Femur (tissue), 1 donor: ENCODE data around the gene KLKB1.

Experiments
- DNase-seq: peaks from one replicate; pipeline ENCODE4 v3.0.0-alpha.2; 2017

The KLKB1 gene

GRCh38 chr4:186227221-186227620 lies at the start of gene KLKB1:
TSS of gene KLKB1 (plus strand) at chr4:186227507. CDS start at chr4:186228196, 689 bp downstream.
- no peak for DNase-seq

- DNase-seq, result no peak
These were observed 39.2 kb upstream of the KLKB1 start for GRCh38 chr4:186188107-186188506.

- DNase-seq, result no peak
These were observed 37.7 kb upstream of the KLKB1 start for GRCh38 chr4:186189656-186190055.

GRCh38 chr4:186190581-186191199 lies 36.6 kb upstream of the KLKB1 start:
- no peak for DNase-seq

- DNase-seq, result peak; percentile 82
These were observed 35.9 kb upstream of the KLKB1 start, which contains the start of gene CYP4V2 for GRCh38 chr4:186191200-186192065. TSS of gene CYP4V2 (plus strand) at chr4:186191567. CDS start at chr4:186191824, 257 bp downstream.

GRCh38 chr4:186192066-186192612 lies 35.2 kb upstream of the KLKB1 start:
- peak; percentile 45 for DNase-seq

- DNase-seq, result no peak
These were observed 33.5 kb upstream of the KLKB1 start for GRCh38 chr4:186193851-186194250.

GRCh38 chr4:186196063-186196462 lies 31.2 kb upstream of the KLKB1 start:
- DNase-seq, result no peak

GRCh38 chr4:186200516-186200915 lies 26.8 kb upstream of the KLKB1 start:
- DNase-seq, result no peak

GRCh38 chr4:186201010-186201409 lies 26.3 kb upstream of the KLKB1 start:
- DNase-seq, result no peak

- no peak for DNase-seq
These were observed 25.6 kb upstream of the KLKB1 start for GRCh38 chr4:186201535-186202230.

GRCh38 chr4:186202490-186203140 lies 24.7 kb upstream of the KLKB1 start:
- no peak for DNase-seq

- no peak for DNase-seq
These were observed 23.9 kb upstream of the KLKB1 start for GRCh38 chr4:186203406-186203805.

- no peak for DNase-seq
These were observed 23.2 kb upstream of the KLKB1 start for GRCh38 chr4:186204103-186204559.

- DNase-seq, result no peak
These were observed 22.6 kb upstream of the KLKB1 start for GRCh38 chr4:186204686-186205085.

- DNase-seq, result no peak
These were observed 22.2 kb upstream of the KLKB1 start for GRCh38 chr4:186205156-186205555.

- DNase-seq, result no peak
These were observed 10.8 kb upstream of the KLKB1 start for GRCh38 chr4:186216465-186217024.

GRCh38 chr4:186217733-186218293 lies 9.5 kb upstream of the KLKB1 start:
- no peak for DNase-seq

- DNase-seq, result no peak
These were observed 5.7 kb upstream of the KLKB1 start for GRCh38 chr4:186221624-186222023.

- no peak for DNase-seq
These were observed 1.5 kb upstream of the KLKB1 start for GRCh38 chr4:186225848-186226247.

GRCh38 chr4:186226521-186227189 lies 652 bp upstream of the KLKB1 start:
- DNase-seq, result no peak
